ENCODE results near the gene NKX2-8. TPM values are rescaled to one million over a fixed set of nuclear protein-coding genes. Genes with fewer than 3 reads are reported as not detected.

Gene NKX2-8
- total RNA-seq, 1 experiment from 2014 or later = 0.18 TPM

DNA sequence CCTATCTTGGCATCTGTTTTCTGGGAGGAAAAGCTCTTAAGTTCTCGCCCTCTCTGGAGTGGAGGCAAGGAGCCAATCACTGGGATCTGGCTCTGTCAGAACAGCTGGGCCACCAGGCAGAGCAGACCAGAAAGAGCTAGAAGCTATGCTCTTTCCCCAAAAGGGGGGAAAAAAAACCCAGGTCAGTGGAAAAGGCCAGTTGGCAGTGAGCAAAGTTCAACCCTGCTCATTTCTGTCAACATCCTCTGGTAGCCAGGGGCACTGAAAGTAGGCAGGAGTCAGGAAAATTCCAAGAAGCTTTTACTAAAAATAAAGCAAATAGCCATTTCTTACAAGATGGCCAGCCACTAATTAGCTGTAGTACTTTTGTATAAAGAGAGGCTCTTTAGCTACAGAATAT is 42.6 kb upstream of the NKX2-8 start:
- no peaks in the 10 kb centered on the region for H3K27me3 ChIP-seq (ENCODE audit: control insufficient read depth, insufficient read depth, low read length)
- ATAC-seq (no peak), DNase-seq (ENCODE audit: low read depth, low spot score) (no peak)
- intact Hi-C loops (cut with micrococcal nuclease; ENCODE audit: unreplicated experiment) = no loop called here
- TF ChIP-seq, protein P1, sequence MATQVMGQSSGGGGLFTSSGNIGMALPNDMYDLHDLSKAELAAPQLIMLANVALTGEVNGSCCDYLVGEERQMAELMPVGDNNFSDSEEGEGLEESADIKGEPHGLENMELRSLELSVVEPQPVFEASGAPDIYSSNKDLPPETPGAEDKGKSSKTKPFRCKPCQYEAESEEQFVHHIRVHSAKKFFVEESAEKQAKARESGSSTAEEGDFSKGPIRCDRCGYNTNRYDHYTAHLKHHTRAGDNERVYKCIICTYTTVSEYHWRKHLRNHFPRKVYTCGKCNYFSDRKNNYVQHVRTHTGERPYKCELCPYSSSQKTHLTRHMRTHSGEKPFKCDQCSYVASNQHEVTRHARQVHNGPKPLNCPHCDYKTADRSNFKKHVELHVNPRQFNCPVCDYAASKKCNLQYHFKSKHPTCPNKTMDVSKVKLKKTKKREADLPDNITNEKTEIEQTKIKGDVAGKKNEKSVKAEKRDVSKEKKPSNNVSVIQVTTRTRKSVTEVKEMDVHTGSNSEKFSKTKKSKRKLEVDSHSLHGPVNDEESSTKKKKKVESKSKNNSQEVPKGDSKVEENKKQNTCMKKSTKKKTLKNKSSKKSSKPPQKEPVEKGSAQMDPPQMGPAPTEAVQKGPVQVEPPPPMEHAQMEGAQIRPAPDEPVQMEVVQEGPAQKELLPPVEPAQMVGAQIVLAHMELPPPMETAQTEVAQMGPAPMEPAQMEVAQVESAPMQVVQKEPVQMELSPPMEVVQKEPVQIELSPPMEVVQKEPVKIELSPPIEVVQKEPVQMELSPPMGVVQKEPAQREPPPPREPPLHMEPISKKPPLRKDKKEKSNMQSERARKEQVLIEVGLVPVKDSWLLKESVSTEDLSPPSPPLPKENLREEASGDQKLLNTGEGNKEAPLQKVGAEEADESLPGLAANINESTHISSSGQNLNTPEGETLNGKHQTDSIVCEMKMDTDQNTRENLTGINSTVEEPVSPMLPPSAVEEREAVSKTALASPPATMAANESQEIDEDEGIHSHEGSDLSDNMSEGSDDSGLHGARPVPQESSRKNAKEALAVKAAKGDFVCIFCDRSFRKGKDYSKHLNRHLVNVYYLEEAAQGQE (IDR thresholded peaks at IDR 0.05; ENCODE audit: insufficient read depth in 1 of 2, low read depth in 2 of 2, low read length in 1 of 2) = no peak
- TF ChIP-seq POLR2AphosphoS5 (IDR thresholded peaks at IDR 0.05; ENCODE audit: low read depth, low read length) (no peak), TCF7L2 (IDR thresholded peaks at IDR 0.05; ENCODE audit: low read depth, low read length) (no peak), SIN3A (IDR thresholded peaks at IDR 0.05; ENCODE audit: borderline replicate concordance, insufficient read depth, low read depth, low read length) (no peak)
- TF ChIP-seq, protein P2, sequence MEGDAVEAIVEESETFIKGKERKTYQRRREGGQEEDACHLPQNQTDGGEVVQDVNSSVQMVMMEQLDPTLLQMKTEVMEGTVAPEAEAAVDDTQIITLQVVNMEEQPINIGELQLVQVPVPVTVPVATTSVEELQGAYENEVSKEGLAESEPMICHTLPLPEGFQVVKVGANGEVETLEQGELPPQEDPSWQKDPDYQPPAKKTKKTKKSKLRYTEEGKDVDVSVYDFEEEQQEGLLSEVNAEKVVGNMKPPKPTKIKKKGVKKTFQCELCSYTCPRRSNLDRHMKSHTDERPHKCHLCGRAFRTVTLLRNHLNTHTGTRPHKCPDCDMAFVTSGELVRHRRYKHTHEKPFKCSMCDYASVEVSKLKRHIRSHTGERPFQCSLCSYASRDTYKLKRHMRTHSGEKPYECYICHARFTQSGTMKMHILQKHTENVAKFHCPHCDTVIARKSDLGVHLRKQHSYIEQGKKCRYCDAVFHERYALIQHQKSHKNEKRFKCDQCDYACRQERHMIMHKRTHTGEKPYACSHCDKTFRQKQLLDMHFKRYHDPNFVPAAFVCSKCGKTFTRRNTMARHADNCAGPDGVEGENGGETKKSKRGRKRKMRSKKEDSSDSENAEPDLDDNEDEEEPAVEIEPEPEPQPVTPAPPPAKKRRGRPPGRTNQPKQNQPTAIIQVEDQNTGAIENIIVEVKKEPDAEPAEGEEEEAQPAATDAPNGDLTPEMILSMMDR (IDR thresholded peaks at IDR 0.05) = no peak
- no peak overlapping the region for H3K4me3 ChIP-seq (ENCODE audit: low read depth in 2 of 2, low read length in 2 of 2)
- BruUV-seq (replicated peaks) = no TSS peak
- no peaks in the 10 kb centered on the region for H3K4me1 ChIP-seq (ENCODE audit: control insufficient read depth, insufficient read depth, low read length)
- POLR2A ChIA-PET = no interaction called here
- in situ Hi-C loops (cut with HindIII; ENCODE audit: low pct_unique_long_range_greater_than_20kb, low sequenced_read_pairs) = no loop called here
- CTCF ChIA-PET = no interaction called here
- H3K36me3 ChIP-seq (ENCODE audit: control insufficient read depth, insufficient read depth, low read length) = no peaks in the 10 kb centered on the region
- no peak overlapping the region for H3K27ac ChIP-seq (ENCODE audit: low read length)
- no peaks in the 10 kb centered on the region for H3K9me3 ChIP-seq (ENCODE audit: control insufficient read depth, insufficient read depth, low read depth, low read length)

DNA sequence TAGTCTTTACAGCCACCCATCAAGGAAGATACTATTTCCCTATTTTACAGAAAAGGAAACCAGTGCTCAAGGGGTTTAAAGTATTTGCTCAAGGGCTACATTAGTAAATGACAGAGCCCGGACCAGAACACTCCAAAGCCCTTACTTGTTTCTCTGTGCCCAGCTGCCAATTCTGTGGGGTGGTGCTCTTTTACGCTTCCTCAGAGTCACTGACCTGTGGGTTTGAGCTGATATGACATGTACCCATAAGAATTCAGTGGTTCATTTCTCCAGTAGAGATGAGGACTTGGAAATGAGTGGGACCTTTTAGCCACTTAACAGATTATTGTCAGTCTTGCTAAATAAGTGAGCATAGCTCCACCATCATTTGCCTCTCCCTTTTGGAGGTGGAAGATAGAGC is 37.4 kb upstream of the NKX2-8 start:
- no peaks in the 10 kb centered on the region for H3K4me1 ChIP-seq (ENCODE audit: control insufficient read depth, insufficient read depth, low read length)
- ChIA-PET CTCF (no interaction called here), POLR2A (no interaction called here)
- H3K27ac ChIP-seq (ENCODE audit: low read length) = no peak overlapping the region
- no TSS peak for BruUV-seq (replicated peaks)
- TF ChIP-seq POLR2AphosphoS5 (IDR thresholded peaks at IDR 0.05; ENCODE audit: low read depth, low read length) (no peak), TCF7L2 (IDR thresholded peaks at IDR 0.05; ENCODE audit: low read depth, low read length) (no peak), SIN3A (IDR thresholded peaks at IDR 0.05; ENCODE audit: borderline replicate concordance, insufficient read depth, low read depth, low read length) (no peak)
- TF ChIP-seq, protein P1 (IDR thresholded peaks at IDR 0.05; ENCODE audit: insufficient read depth in 1 of 2, low read depth in 2 of 2, low read length in 1 of 2) = no peak
- TF ChIP-seq, protein P2 (IDR thresholded peaks at IDR 0.05) = no peak
- no peaks in the 10 kb centered on the region for H3K27me3 ChIP-seq (ENCODE audit: control insufficient read depth, insufficient read depth, low read length)
- no peaks in the 10 kb centered on the region for H3K9me3 ChIP-seq (ENCODE audit: control insufficient read depth, insufficient read depth, low read depth, low read length)
- in situ Hi-C loops (cut with HindIII; ENCODE audit: low pct_unique_long_range_greater_than_20kb, low sequenced_read_pairs) = no loop called here
- H3K4me3 ChIP-seq (ENCODE audit: low read depth in 2 of 2, low read length in 2 of 2) = no peak overlapping the region
- no peak for DNase-seq (ENCODE audit: low read depth, low spot score)
- intact Hi-C loops (cut with micrococcal nuclease; ENCODE audit: unreplicated experiment) = no loop called here
- no peaks in the 10 kb centered on the region for H3K36me3 ChIP-seq (ENCODE audit: control insufficient read depth, insufficient read depth, low read length)
- no peak for ATAC-seq
